Caco-2 (cell line): ENCODE measurements around the gene SEMA3A. TPM values are rescaled to one million over a fixed set of nuclear protein-coding genes. Genes with fewer than 3 reads are reported as not detected.

ENCODE experiments used
- BruUV-seq: library from RNA; stranded (reverse); fragments of 400-500 nt; replicated peaks from 2 replicates; lab custom pipeline; 2021; lab: Mats Ljungman, UMichigan
- CTCF ChIA-PET: fragments of 300-600 bp; sonication (Branson Sonifier 250); formaldehyde crosslinking; loops from one replicate; lab custom pipeline; 2022; ENCODE audit warnings: antibody characterized with exemption; lab: Charles Lee
- POLR2A ChIA-PET: fragments of 300-600 bp; sonication (Branson Sonifier 250); formaldehyde crosslinking; loops from one replicate; lab custom pipeline; 2022; ENCODE audit warnings: antibody characterized with exemption; lab: Charles Lee
- DNase-seq, 2 experiments: peaks; one replicate each; pipeline versions ENCODE4 v3.0.0 to v3.0.0-alpha.2; 2020 to 2022
- H3K27me3 ChIP-seq: replicated peaks from 2 replicates; pipeline ENCODE4 v1.6.0; 2011; ENCODE audit warnings: low read length; ENCODE audit not compliant: control insufficient read depth, insufficient read depth
- H3K36me3 ChIP-seq: 2 replicates; pipeline ENCODE4 v1.5.1; 2011; ENCODE audit warnings: low read length; ENCODE audit not compliant: control insufficient read depth, insufficient read depth
- H3K4me1 ChIP-seq: fragments of 250-450 bp; sonication (Bioruptor Pico); 2 replicates; pipeline ENCODE4 v1.5.1; 2020; ENCODE audit warnings: mild to moderate bottlenecking
- H3K4me3 ChIP-seq: 2 replicates; pipeline ENCODE4 v1.5.1; 2011; ENCODE audit warnings: low read depth, mild to moderate bottlenecking, control low read depth, low read length
- H3K9me3 ChIP-seq: fragments of 250-450 bp; sonication (Bioruptor Pico); 2 replicates; pipeline ENCODE4 v1.5.1; 2020; ENCODE audit warnings: mild to moderate bottlenecking, moderate library complexity
- H3K27ac Mint-ChIP-seq: one replicate; pipeline ENCODE4 v1.8.0; 2022; ENCODE audit warnings: mixed read lengths; ENCODE audit not compliant: unreplicated experiment
- H3K27me3 Mint-ChIP-seq: one replicate; pipeline ENCODE4 v1.8.0; 2022; ENCODE audit warnings: mixed read lengths; ENCODE audit not compliant: insufficient read depth, unreplicated experiment
- H3K36me3 Mint-ChIP-seq: one replicate; pipeline ENCODE4 v1.8.0; 2022; ENCODE audit warnings: mild to moderate bottlenecking, mixed read lengths; ENCODE audit not compliant: insufficient read depth, unreplicated experiment
- H3K4me1 Mint-ChIP-seq: one replicate; pipeline ENCODE4 v1.8.0; 2022; ENCODE audit warnings: low read depth, mixed read lengths; ENCODE audit not compliant: unreplicated experiment
- H3K4me3 Mint-ChIP-seq: one replicate; pipeline ENCODE4 v1.8.0; 2022; ENCODE audit warnings: mild to moderate bottlenecking, moderate library complexity, mixed read lengths; ENCODE audit not compliant: unreplicated experiment
- H3K9me3 Mint-ChIP-seq: one replicate; pipeline ENCODE4 v1.8.0; 2022; ENCODE audit warnings: mixed read lengths; ENCODE audit not compliant: unreplicated experiment
- intact Hi-C: fragments of 100-400 bp; cut with micrococcal nuclease; formaldehyde crosslinking; loops from one replicate; pipeline ENCODE4 v1.10.0; 2022; ENCODE audit not compliant: unreplicated experiment
- total RNA-seq: library from RNA; stranded (reverse); gene quantifications from 2 replicates; pipeline ENCODE4 v1.2.3, GENCODE V29; 2022
- TF ChIP-seq, protein P1 (sequence below), 2 experiments: fragments of 200-600 bp in 1 of 2; IDR thresholded peaks; 1 replicate in 1 of 2; 2 replicates in 1 of 2; pipeline versions ENCODE4 v1.5.1 to v1.8.0; 2011 to 2022; ENCODE audit warnings: antibody characterized with exemption in 1 of 2, control low read depth in 1 of 2, inconsistent platforms in 1 of 2, low read depth in 1 of 2, low read length in 1 of 2, mild to moderate bottlenecking in 1 of 2, moderate library complexity in 1 of 2; ENCODE audit not compliant: insufficient read depth in 1 of 2, severe bottlenecking in 1 of 2, unreplicated experiment in 1 of 2

The SEMA3A gene
- total RNA-seq, 1 experiment from 2014 or later, result 55.1 TPM

DNA sequence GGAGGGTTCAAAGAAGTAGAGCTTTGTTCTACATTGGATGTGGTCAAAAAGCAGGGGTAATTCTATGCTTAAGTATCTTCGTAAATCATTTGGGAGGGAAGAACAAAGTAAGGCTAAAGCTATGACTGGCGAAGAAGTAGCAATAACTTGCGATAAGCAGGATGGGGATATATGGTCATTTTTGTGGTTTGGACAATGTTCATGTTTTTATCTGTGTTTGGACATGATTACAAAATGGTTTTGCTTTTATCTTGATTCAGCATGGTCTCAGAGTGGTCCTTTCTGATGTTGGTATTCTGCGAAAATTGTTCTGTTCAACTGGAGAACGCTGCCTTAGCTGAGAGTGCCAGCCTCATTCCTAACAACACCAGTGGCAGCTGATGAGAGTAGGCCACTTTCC lies 208.8 kb downstream of the SEMA3A start:
- intact Hi-C loops, result no loop called here
- Mint-ChIP-seq H3K4me3 (no peak overlapping the region), H3K4me1 (no peaks in the 10 kb centered on the region), H3K36me3 (peaks cover 12% of the 10 kb centered on the region), H3K27me3 (no peaks in the 10 kb centered on the region), H3K27ac (no peak overlapping the region), H3K9me3 (peaks cover 10% of the 10 kb centered on the region)
- Histone ChIP-seq H3K27me3 (no peaks in the 10 kb centered on the region), H3K4me3 (no peak overlapping the region), H3K9me3 (no peaks in the 10 kb centered on the region), H3K4me1 (no peaks in the 10 kb centered on the region), H3K36me3 (no peaks in the 10 kb centered on the region; the same call in 1 of the 2 replicates)
- TF ChIP-seq, protein P1, sequence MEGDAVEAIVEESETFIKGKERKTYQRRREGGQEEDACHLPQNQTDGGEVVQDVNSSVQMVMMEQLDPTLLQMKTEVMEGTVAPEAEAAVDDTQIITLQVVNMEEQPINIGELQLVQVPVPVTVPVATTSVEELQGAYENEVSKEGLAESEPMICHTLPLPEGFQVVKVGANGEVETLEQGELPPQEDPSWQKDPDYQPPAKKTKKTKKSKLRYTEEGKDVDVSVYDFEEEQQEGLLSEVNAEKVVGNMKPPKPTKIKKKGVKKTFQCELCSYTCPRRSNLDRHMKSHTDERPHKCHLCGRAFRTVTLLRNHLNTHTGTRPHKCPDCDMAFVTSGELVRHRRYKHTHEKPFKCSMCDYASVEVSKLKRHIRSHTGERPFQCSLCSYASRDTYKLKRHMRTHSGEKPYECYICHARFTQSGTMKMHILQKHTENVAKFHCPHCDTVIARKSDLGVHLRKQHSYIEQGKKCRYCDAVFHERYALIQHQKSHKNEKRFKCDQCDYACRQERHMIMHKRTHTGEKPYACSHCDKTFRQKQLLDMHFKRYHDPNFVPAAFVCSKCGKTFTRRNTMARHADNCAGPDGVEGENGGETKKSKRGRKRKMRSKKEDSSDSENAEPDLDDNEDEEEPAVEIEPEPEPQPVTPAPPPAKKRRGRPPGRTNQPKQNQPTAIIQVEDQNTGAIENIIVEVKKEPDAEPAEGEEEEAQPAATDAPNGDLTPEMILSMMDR (IDR thresholded peaks at IDR 0.05; ENCODE audit: insufficient read depth in 1 of 2, low read depth in 1 of 2, low read length in 1 of 2, severe bottlenecking in 1 of 2, unreplicated experiment in 1 of 2), result no peak
- ChIA-PET POLR2A (no interaction called here), CTCF (no interaction called here)
- no peak for DNase-seq
- BruUV-seq, result no TSS peak

DNA sequence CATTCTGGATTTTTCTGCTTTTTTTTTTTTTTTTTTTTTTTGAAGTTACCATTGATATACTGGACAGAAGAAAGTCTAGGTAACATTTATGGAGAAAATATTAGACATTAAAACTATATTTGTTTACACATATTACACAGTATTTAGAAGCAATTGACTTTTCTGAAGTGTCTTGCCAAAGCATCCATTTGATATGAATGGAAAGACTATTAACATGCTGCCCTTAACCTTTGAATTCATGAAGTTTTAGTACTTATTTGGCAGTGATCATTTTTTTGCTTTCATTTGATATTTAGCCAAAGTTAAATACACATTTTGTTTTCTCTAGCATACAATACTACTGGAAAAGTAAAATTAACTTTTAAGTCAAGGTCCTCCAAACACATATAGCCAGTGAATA lies 210.0 kb downstream of the SEMA3A start:
- peaks cover 18% of the 10 kb centered on the region for H3K36me3 Mint-ChIP-seq
- no peak overlapping the region for H3K4me3 Mint-ChIP-seq
- H3K9me3 ChIP-seq, result no peaks in the 10 kb centered on the region
- H3K36me3 ChIP-seq, result no peaks in the 10 kb centered on the region; the same call in 1 of the 2 replicates
- no peak overlapping the region for H3K27ac Mint-ChIP-seq
- TF ChIP-seq, protein P1 (IDR thresholded peaks at IDR 0.05; ENCODE audit: insufficient read depth in 1 of 2, low read depth in 1 of 2, low read length in 1 of 2, severe bottlenecking in 1 of 2, unreplicated experiment in 1 of 2), result no peak
- no peak for DNase-seq
- no peaks in the 10 kb centered on the region for H3K27me3 ChIP-seq
- intact Hi-C loops, result no loop called here
- no peak overlapping the region for H3K4me3 ChIP-seq
- H3K27me3 Mint-ChIP-seq, result no peaks in the 10 kb centered on the region
- CTCF ChIA-PET, result no interaction called here
- no peaks in the 10 kb centered on the region for H3K4me1 Mint-ChIP-seq
- no peaks in the 10 kb centered on the region for H3K4me1 ChIP-seq
- POLR2A ChIA-PET, result no interaction called here
- H3K9me3 Mint-ChIP-seq, result peaks cover 10% of the 10 kb centered on the region
- BruUV-seq, result no TSS peak

DNA sequence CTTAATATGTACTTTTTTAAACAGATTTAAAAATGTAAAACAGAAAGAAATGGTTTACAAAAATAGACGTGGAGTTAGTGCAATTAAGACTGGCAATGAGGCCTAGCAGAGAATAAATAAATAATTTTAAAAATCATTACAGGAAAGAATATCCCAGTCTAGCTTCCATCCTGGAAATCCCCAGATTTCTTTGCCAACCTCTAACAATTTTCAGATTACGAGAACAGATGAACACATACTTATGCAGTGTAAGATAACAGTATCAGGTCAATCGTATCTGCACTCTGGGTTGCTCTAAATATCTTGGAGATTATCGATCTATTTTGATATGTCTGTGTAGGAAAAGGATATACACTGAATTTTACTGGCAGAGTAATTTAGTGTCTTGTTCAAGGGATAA lies 210.5 kb downstream of the SEMA3A start:
- intact Hi-C loops, result no loop called here
- TF ChIP-seq, protein P1 (IDR thresholded peaks at IDR 0.05; ENCODE audit: insufficient read depth in 1 of 2, low read depth in 1 of 2, low read length in 1 of 2, severe bottlenecking in 1 of 2, unreplicated experiment in 1 of 2), result no peak
- Histone ChIP-seq H3K27me3 (no peaks in the 10 kb centered on the region), H3K9me3 (no peaks in the 10 kb centered on the region), H3K4me1 (no peaks in the 10 kb centered on the region), H3K4me3 (no peak overlapping the region), H3K36me3 (no peaks in the 10 kb centered on the region; the same call in 1 of the 2 replicates)
- no TSS peak for BruUV-seq
- POLR2A ChIA-PET, result no interaction called here
- no peaks in the 10 kb centered on the region for H3K27me3 Mint-ChIP-seq
- H3K4me1 Mint-ChIP-seq, result no peaks in the 10 kb centered on the region
- no peak for DNase-seq
- CTCF ChIA-PET, result no interaction called here
- peaks cover 18% of the 10 kb centered on the region for H3K36me3 Mint-ChIP-seq
- no peak overlapping the region for H3K27ac Mint-ChIP-seq
- no peak overlapping the region for H3K4me3 Mint-ChIP-seq
- peaks cover 10% of the 10 kb centered on the region for H3K9me3 Mint-ChIP-seq
